ENCODE data around the gene BCKDK. TPM values are rescaled to one million over a fixed set of nuclear protein-coding genes. Genes with fewer than 3 reads are reported as not detected.

BCKDK gene
- total RNA-seq, 2 donors from 2014 or later, result 47.0 to 57.7 TPM

GRCh38 chr16:31090540-31090939 lies 17.6 kb upstream of the BCKDK start:
- Mint-ChIP-seq H3K36me3 (ENCODE audit: low read depth) (peaks cover 16% of the 10 kb centered on the region), H3K27ac (no peak overlapping the region), H3K9me3 (no peaks in the 10 kb centered on the region), H3K4me3 (no peak overlapping the region), H3K4me1 (peaks cover 1% of the 10 kb centered on the region), H3K27me3 (ENCODE audit: insufficient read depth) (no peaks in the 10 kb centered on the region)
- Histone ChIP-seq H3K9me3 (ENCODE audit: control insufficient read depth, low read length) (no peaks in the 10 kb centered on the region), H3K27ac (ENCODE audit: low read depth, low read length) (no peak overlapping the region), H3K36me3 (ENCODE audit: control insufficient read depth, insufficient read depth, low read length) (peaks cover 23% of the 10 kb centered on the region), H3K27me3 (ENCODE audit: control insufficient read depth, insufficient read depth, low read length, poor library complexity, severe bottlenecking) (no peaks in the 10 kb centered on the region), H3K4me3 (ENCODE audit: low read length) (no peak overlapping the region), H3K9ac (ENCODE audit: extremely low read depth, low read length, poor library complexity, severe bottlenecking) (no peak overlapping the region), H3K4me1 (ENCODE audit: control insufficient read depth, insufficient read depth, low read length) (no peaks in the 10 kb centered on the region)
- no peak for DNase-seq
- TF ChIP-seq CTCF (conservative IDR thresholded peaks at IDR 0.05), result no peak
- 98 to 100% methylated on average over 1 to 2 of the region's 2 CpGs for WGBS, 2 experiments (ENCODE audit: insufficient coverage in 1 of 2, insufficient read length in 1 of 2)

GRCh38 chr16:31092330-31092729 lies 15.9 kb upstream of the BCKDK start:
- TF ChIP-seq CTCF (conservative IDR thresholded peaks at IDR 0.05), result no peak
- WGBS, 2 experiments (ENCODE audit: insufficient coverage in 1 of 2, insufficient read length in 1 of 2), result 96 to 100% methylated on average over 5 of the region's 5 CpGs
- Histone ChIP-seq H3K9me3 (ENCODE audit: control insufficient read depth, low read length) (no peaks in the 10 kb centered on the region), H3K27me3 (ENCODE audit: control insufficient read depth, insufficient read depth, low read length, poor library complexity, severe bottlenecking) (no peaks in the 10 kb centered on the region), H3K4me3 (ENCODE audit: low read length) (no peak overlapping the region), H3K9ac (ENCODE audit: extremely low read depth, low read length, poor library complexity, severe bottlenecking) (no peak overlapping the region), H3K4me1 (ENCODE audit: control insufficient read depth, insufficient read depth, low read length) (no peaks in the 10 kb centered on the region), H3K36me3 (ENCODE audit: control insufficient read depth, insufficient read depth, low read length) (peaks cover 23% of the 10 kb centered on the region), H3K27ac (ENCODE audit: low read depth, low read length) (no peak overlapping the region)
- no peak for DNase-seq
- no peaks in the 10 kb centered on the region for H3K27me3 Mint-ChIP-seq (ENCODE audit: insufficient read depth)
- peaks cover 14% of the 10 kb centered on the region for H3K36me3 Mint-ChIP-seq (ENCODE audit: low read depth)
- H3K4me1 Mint-ChIP-seq, result peaks cover 3% of the 10 kb centered on the region
- H3K4me3 Mint-ChIP-seq, result no peak overlapping the region
- no peaks in the 10 kb centered on the region for H3K9me3 Mint-ChIP-seq
- no peak overlapping the region for H3K27ac Mint-ChIP-seq

- Mint-ChIP-seq H3K27ac (peak overlapping the region; percentile 62), H3K27me3 (ENCODE audit: insufficient read depth) (no peaks in the 10 kb centered on the region), H3K4me3 (peak overlapping the region; percentile 80), H3K36me3 (ENCODE audit: low read depth) (peaks cover 14% of the 10 kb centered on the region), H3K9me3 (no peaks in the 10 kb centered on the region), H3K4me1 (peaks cover 3% of the 10 kb centered on the region)
- no peaks in the 10 kb centered on the region for H3K27me3 ChIP-seq (ENCODE audit: control insufficient read depth, insufficient read depth, low read length, poor library complexity, severe bottlenecking)
- no peak overlapping the region for H3K27ac ChIP-seq (ENCODE audit: low read depth, low read length)
- H3K4me3 ChIP-seq (ENCODE audit: low read length), result peak overlapping the region; percentile 95
- H3K9me3 ChIP-seq (ENCODE audit: control insufficient read depth, low read length), result no peaks in the 10 kb centered on the region
- TF ChIP-seq CTCF (conservative IDR thresholded peaks at IDR 0.05), result no peak
- no peak overlapping the region for H3K9ac ChIP-seq (ENCODE audit: extremely low read depth, low read length, poor library complexity, severe bottlenecking)
- peak; percentile 87 for DNase-seq
- 17 to 30% methylated on average over 2 to 13 of the region's 17 CpGs for WGBS, 2 experiments (ENCODE audit: insufficient coverage in 1 of 2, insufficient read length in 1 of 2)
- peaks cover 20% of the 10 kb centered on the region for H3K36me3 ChIP-seq (ENCODE audit: control insufficient read depth, insufficient read depth, low read length)
- H3K4me1 ChIP-seq (ENCODE audit: control insufficient read depth, insufficient read depth, low read length), result no peaks in the 10 kb centered on the region
Observed at GRCh38 chr16:31093132-31093703, 15.0 kb upstream of the BCKDK start.
